A549 (cell line): ENCODE measurements around the gene RBFOX1. TPM values are rescaled to one million over a fixed set of nuclear protein-coding genes. Genes with fewer than 3 reads are reported as not detected.

Source experiments
- ATAC-seq, 2 experiments: fragments of 200-7000 bp in 1 of 2; fragments of >200 bp in 1 of 2; cut with Nextera tagmentation in 1 of 2; cut with Tn5 transposase in 1 of 2; 3 replicates each; pipeline versions ENCODE4 v1.8.0 to v1.9.1; 2018 to 2020; ENCODE audit warnings: mild to moderate bottlenecking in 1 of 2, moderate library complexity in 1 of 2
- CTCF ChIA-PET: fragments of 300-600 bp; sonication (Branson Sonifier 250); formaldehyde crosslinking; extraction: SDS; loops from one replicate; lab custom pipeline; 2021; ENCODE audit warnings: antibody characterized with exemption, inconsistent platforms; lab: Yijun Ruan, JAX
- POLR2A ChIA-PET: fragments of 350-600 bp; formaldehyde crosslinking; extraction: SDS; loops from one replicate; lab custom pipeline; 2021; ENCODE audit warnings: antibody characterized with exemption, inconsistent platforms; lab: Yijun Ruan, JAX
- DNase-seq, 2 experiments: peaks; one replicate each; pipeline versions ENCODE4 v3.0.0 to v3.0.0-alpha.2; 2011 to 2016; ENCODE audit warnings: low read depth in 1 of 2, low spot score in 1 of 2
- FAIRE-seq: peaks from 2 replicates; lab custom pipeline; 2011; peaks lifted over from hg19 to GRCh38; lab: Jason Lieb, UNC
- H3K27ac ChIP-seq, 2 experiments: fragments of >200 bp; sonication (Bioruptor Twin); formaldehyde crosslinking; 3 replicates each; pipeline ENCODE4 v1.5.1; 2016 to 2017
- H3K4me1 ChIP-seq: fragments of >200 bp; sonication (Bioruptor Twin); formaldehyde crosslinking; 3 replicates; pipeline ENCODE4 v1.6.1; 2016
- H3K4me2 ChIP-seq: fragments of >200 bp; sonication (Bioruptor Twin); formaldehyde crosslinking; 3 replicates; pipeline ENCODE4 v1.6.1; 2016
- H3K4me3 ChIP-seq: fragments of >200 bp; sonication (Bioruptor Twin); formaldehyde crosslinking; 3 replicates; pipeline ENCODE4 v1.5.1; 2016
- H3K9me3 ChIP-seq: fragments of >200 bp; sonication (Bioruptor Twin); formaldehyde crosslinking; 3 replicates; pipeline ENCODE4 v1.6.1; 2016
- BHLHE40 ChIP-seq: IDR thresholded peaks from 2 replicates; pipeline ENCODE4 v1.6.1; 2012; ENCODE audit warnings: low read depth, low read length, inconsistent platforms
- CEBPB ChIP-seq, 2 experiments: fragments of >200 bp in 1 of 2; sonication (Bioruptor Twin) in 1 of 2; formaldehyde crosslinking in 1 of 2; IDR thresholded peaks; 2 replicates each; pipeline ENCODE4 v1.6.1; 2012 to 2016
- CHD4 ChIP-seq: fragments of 200-600 bp; sonication (generic); IDR thresholded peaks from 2 replicates; pipeline ENCODE4 v1.6.1; 2016; ENCODE audit warnings: antibody characterized with exemption, mild to moderate bottlenecking, borderline replicate concordance
- EP300 ChIP-seq, 2 experiments: fragments of >200 bp; sonication (Bioruptor Twin); formaldehyde crosslinking; IDR thresholded peaks; 2 replicates in 1 of 2; 3 replicates in 1 of 2; pipeline ENCODE4 v1.6.1; 2016 to 2017
- FOSL2 ChIP-seq, 2 experiments: fragments of 450-650 bp in 1 of 2; fragments of >200 bp in 1 of 2; sonication (Bioruptor Twin) in 1 of 2; formaldehyde crosslinking; IDR thresholded peaks; 2 replicates each; pipeline versions ENCODE4 v1.5.0 to v1.6.1; 2016 to 2020; ENCODE audit warnings: mild to moderate bottlenecking in 1 of 2, moderate library complexity in 1 of 2
- GATA3 ChIP-seq: IDR thresholded peaks from 2 replicates; pipeline ENCODE4 v1.6.1; 2012; ENCODE audit warnings: borderline replicate concordance
- HES2 ChIP-seq: fragments of >200 bp; sonication (Bioruptor Twin); formaldehyde crosslinking; IDR thresholded peaks from 2 replicates; pipeline ENCODE4 v1.6.1; 2016
- HEYL ChIP-seq: fragments of 250-450 bp; sonication (Bioruptor Pico); IDR thresholded peaks from 2 replicates; pipeline ENCODE4 v1.8.0; 2021; ENCODE audit warnings: mild to moderate bottlenecking, moderate library complexity
- JUN ChIP-seq, 2 experiments: fragments of >200 bp; sonication (Bioruptor Twin); formaldehyde crosslinking; IDR thresholded peaks; 2 replicates in 1 of 2; 3 replicates in 1 of 2; pipeline ENCODE4 v1.6.1; 2016 to 2017
- JUNB ChIP-seq: fragments of >200 bp; sonication (Bioruptor Twin); formaldehyde crosslinking; IDR thresholded peaks from 2 replicates; pipeline ENCODE4 v1.6.1; 2016
- KDM5A ChIP-seq: fragments of 200-600 bp; sonication (generic); IDR thresholded peaks from 2 replicates; pipeline ENCODE4 v1.6.1; 2016; ENCODE audit warnings: antibody characterized with exemption, mild to moderate bottlenecking
- MAX ChIP-seq: IDR thresholded peaks from 2 replicates; pipeline ENCODE4 v1.6.1; 2012
- NPAS2 ChIP-seq: fragments of 250-450 bp; sonication (Bioruptor Pico); IDR thresholded peaks from 2 replicates; pipeline ENCODE4 v1.8.0; 2022; ENCODE audit warnings: mild to moderate bottlenecking, moderate library complexity, borderline replicate concordance
- PBX3 ChIP-seq: IDR thresholded peaks from 2 replicates; pipeline ENCODE4 v1.6.1; 2012
- PHF8 ChIP-seq: fragments of 200-600 bp; sonication (generic); IDR thresholded peaks from 2 replicates; pipeline ENCODE4 v1.6.1; 2016; ENCODE audit warnings: low read depth, mild to moderate bottlenecking, antibody characterized with exemption, moderate library complexity, borderline replicate concordance
- POLR2A ChIP-seq: IDR thresholded peaks from 2 replicates; pipeline ENCODE4 v1.6.1; 2012; ENCODE audit warnings: mild to moderate bottlenecking, low read length
- POLR2AphosphoS2 ChIP-seq: conservative IDR thresholded peaks from 2 replicates; pipeline ENCODE4 v1.6.1; 2012; ENCODE audit warnings: low read length, improper control_type of control experiment, inconsistent platforms
- REST ChIP-seq: fragments of 200-600 bp; sonication (generic); IDR thresholded peaks from 2 replicates; pipeline ENCODE4 v1.6.1; 2016; ENCODE audit warnings: antibody characterized with exemption, mild to moderate bottlenecking, moderate library complexity
- RFX5 ChIP-seq: fragments of 450-650 bp; IDR thresholded peaks from 2 replicates; pipeline ENCODE4 v1.7.1; 2014; ENCODE audit warnings: antibody characterized with exemption, mild to moderate bottlenecking, moderate library complexity
- RNF2 ChIP-seq: fragments of 200-600 bp; sonication (generic); IDR thresholded peaks from 2 replicates; pipeline ENCODE4 v1.6.1; 2016; ENCODE audit warnings: low read depth, mild to moderate bottlenecking, antibody characterized with exemption, moderate library complexity, borderline replicate concordance
- USF2 ChIP-seq: fragments of 450-650 bp; IDR thresholded peaks from 2 replicates; pipeline ENCODE4 v1.6.1; 2014; ENCODE audit warnings: antibody characterized with exemption
- WGBS: methylation state at CpG from one replicate; pipeline ENCODE4 v1.1.6; 2017; ENCODE audit errors: missing lambda C conversion rate; 5-methylcytosine and 5-hydroxymethylcytosine counted together
- polyA plus RNA-seq, 4 experiments: library from polyadenylated mRNA; depleted of rRNA in 3 of 4; stranded (reverse); fragments of >200 nt; fragmentation: RNase III in 1 of 4; extraction: RNeasy Plus Mini Kit Qiagen cat#74134 plus additional on column Dnase treatment in 1 of 4; gene quantifications; 2 replicates in 3 of 4; 3 replicates in 1 of 4; pipeline ENCODE4 v1.2.3, GENCODE V29; 2011 to 2017

RBFOX1 gene
- polyA plus RNA-seq, 2 of the 4 experiments (the other 2 are of a cell fraction) = not detected

- no peak for DNase-seq
- CTCF ChIA-PET = interaction anchor here (1.3 kb wide), 1 partner anchor 13 kb away, joined by 3 read pairs; no protein-coding TSS in a partner anchor
- no peak for ATAC-seq
- TF ChIP-seq PBX3 (no peak), CEBPB (IDR thresholded peaks at IDR 0.05) (no peak), KDM5A (no peak), BHLHE40 (no peak), HES2 (no peak)
- H3K4me2 ChIP-seq = no peak overlapping the region
- no peaks in the 10 kb centered on the region for H3K9me3 ChIP-seq
- H3K27ac ChIP-seq = no peak overlapping the region
- H3K4me3 ChIP-seq = no peak overlapping the region
- POLR2A ChIA-PET = no interaction called here
- H3K4me1 ChIP-seq = no peaks in the 10 kb centered on the region
- WGBS = 29% methylated on average over 6 of the region's 6 CpGs
- no peak for FAIRE-seq
Measured at GRCh38 chr16:7382521-7382920, 49.9 kb downstream of the RBFOX1 start.

- Histone ChIP-seq H3K9me3 (no peaks in the 10 kb centered on the region), H3K27ac (no peak overlapping the region), H3K4me1 (no peaks in the 10 kb centered on the region), H3K4me2 (no peak overlapping the region), H3K4me3 (no peak overlapping the region)
- POLR2A ChIA-PET = no interaction called here
- CTCF ChIA-PET = no interaction called here
- no peak for ATAC-seq
- DNase-seq = no peak
- FAIRE-seq = no peak
- no peak for TF ChIP-seq RNF2
- TF ChIP-seq GATA3 = no peak
- no peak for TF ChIP-seq POLR2A
- TF ChIP-seq HEYL = no peak
- no peak for TF ChIP-seq CHD4
- TF ChIP-seq EP300 (IDR thresholded peaks at IDR 0.05) = no peak
- no peak for TF ChIP-seq BHLHE40
- no peak for TF ChIP-seq PHF8
- no peak for TF ChIP-seq USF2
- TF ChIP-seq NPAS2 (CRISPR knock-in tag) = no peak
- TF ChIP-seq PBX3 = no peak
- no peak for TF ChIP-seq JUNB
- no peak for TF ChIP-seq POLR2AphosphoS2
- TF ChIP-seq REST = no peak
- TF ChIP-seq RFX5 = no peak
- TF ChIP-seq MAX = no peak
- no peak for TF ChIP-seq FOSL2 (IDR thresholded peaks at IDR 0.05)
- no peak for TF ChIP-seq FOSL2 (CRISPR knock-in tag; IDR thresholded peaks at IDR 0.05)
- no peak for TF ChIP-seq KDM5A
- TF ChIP-seq JUN (IDR thresholded peaks at IDR 0.05) = no peak
- TF ChIP-seq, all 56 proteins: peak for 0
- 1% methylated on average over 5 of the region's 5 CpGs for WGBS
Measured at GRCh38 chr16:7390974-7391373, 58.3 kb downstream of the RBFOX1 start.
